Liver (tissue), 9 donors: Measurements from ENCODE around the gene PHLDA2. TPM values are rescaled to one million over a fixed set of nuclear protein-coding genes. Genes with fewer than 3 reads are reported as not detected.
"Not testable (repeated sequence)": the region's sequence is repeated elsewhere in the genome, so short reads cannot be mapped to it uniquely, and the experiment has no call there.

ENCODE experiments used
- DNase-seq: peaks from one replicate; pipeline ENCODE4 v3.0.0-alpha.2; 2017; ENCODE audit warnings: low spot score
- H3K27ac ChIP-seq, 2 donors: one replicate each; pipeline ENCODE4 v1.7.0; 2013; ENCODE audit warnings: inconsistent platforms in 2 of 2, low read length in 2 of 2, control low read depth in 1 of 2, low read depth in 1 of 2, mild to moderate bottlenecking in 1 of 2
- H3K27me3 ChIP-seq, 4 donors: one replicate each; pipeline versions ENCODE4 v1.6.1 to v1.7.0; 2013; ENCODE audit warnings: low read length in 3 of 4, inconsistent platforms in 1 of 4, mild to moderate bottlenecking in 1 of 4, moderate library complexity in 1 of 4; ENCODE audit not compliant: control insufficient read depth in 4 of 4, insufficient read depth in 4 of 4
- H3K36me3 ChIP-seq, 4 donors: one replicate each; pipeline versions ENCODE4 v1.6.1 to v1.7.0; 2013; ENCODE audit warnings: low read length in 3 of 4, mild to moderate bottlenecking in 3 of 4, low read depth in 1 of 4, moderate library complexity in 1 of 4; ENCODE audit not compliant: control insufficient read depth in 4 of 4, insufficient read depth in 3 of 4
- H3K4me1 ChIP-seq, 4 donors: one replicate each; pipeline versions ENCODE4 v1.6.1 to v1.7.0; 2013; ENCODE audit warnings: low read length in 3 of 4, mild to moderate bottlenecking in 3 of 4, moderate library complexity in 1 of 4; ENCODE audit not compliant: control insufficient read depth in 4 of 4, insufficient read depth in 4 of 4
- H3K4me3 ChIP-seq, 3 donors: one replicate each; pipeline versions ENCODE4 v1.6.1 to v1.7.0; 2013; ENCODE audit warnings: low read length in 3 of 3, control low read depth in 1 of 3, low read depth in 1 of 3, mild to moderate bottlenecking in 1 of 3
- H3K9ac ChIP-seq, 2 donors: one replicate each; pipeline ENCODE4 v1.7.0; 2013; ENCODE audit warnings: low read length in 2 of 2, mild to moderate bottlenecking in 2 of 2, moderate library complexity in 2 of 2, control low read depth in 1 of 2, low read depth in 1 of 2
- H3K9me3 ChIP-seq, 4 donors: one replicate each; pipeline versions ENCODE4 v1.6.1 to v1.7.0; 2013; ENCODE audit warnings: low read length in 3 of 4; ENCODE audit not compliant: control insufficient read depth in 4 of 4
- EGR1 ChIP-seq, 2 donors: IDR thresholded peaks; 2 replicates each; pipeline ENCODE4 v1.6.1; 2016 to 2018; ENCODE audit warnings: antibody characterized with exemption in 2 of 2, low read depth in 2 of 2
- FOXA1 ChIP-seq: IDR thresholded peaks from 2 replicates; pipeline ENCODE4 v1.6.1; 2016; ENCODE audit warnings: antibody characterized with exemption
- GABPA ChIP-seq, 2 donors: IDR thresholded peaks in 1 of 2; conservative IDR thresholded peaks in 1 of 2; 2 replicates each; pipeline ENCODE4 v1.6.1; 2016; ENCODE audit warnings: antibody characterized with exemption in 2 of 2, mild to moderate bottlenecking in 1 of 2, moderate library complexity in 1 of 2
- HNF4A ChIP-seq, 2 donors: conservative IDR thresholded peaks; 2 replicates each; pipeline ENCODE4 v1.6.1; 2016; ENCODE audit warnings: antibody characterized with exemption in 2 of 2, mild to moderate bottlenecking in 2 of 2
- HNF4G ChIP-seq: IDR thresholded peaks from 2 replicates; pipeline ENCODE4 v1.6.1; 2016; ENCODE audit warnings: antibody characterized with exemption
- JUND ChIP-seq, 2 donors: IDR thresholded peaks; 2 replicates each; pipeline ENCODE4 v1.6.1; 2016; ENCODE audit warnings: antibody characterized with exemption in 2 of 2
- NR2F2 ChIP-seq: IDR thresholded peaks from 2 replicates; pipeline ENCODE4 v1.6.1; 2016; ENCODE audit warnings: antibody characterized with exemption
- RXRA ChIP-seq, 2 donors: IDR thresholded peaks; 2 replicates each; pipeline ENCODE4 v1.6.1; 2017 to 2018; ENCODE audit warnings: antibody characterized with exemption in 2 of 2, mild to moderate bottlenecking in 1 of 2
- SP1 ChIP-seq: IDR thresholded peaks from 2 replicates; pipeline ENCODE4 v1.6.1; 2018; ENCODE audit warnings: antibody characterized with exemption, mild to moderate bottlenecking
- TAF1 ChIP-seq: conservative IDR thresholded peaks from 2 replicates; pipeline ENCODE4 v1.6.1; 2016; ENCODE audit warnings: antibody characterized with exemption, mild to moderate bottlenecking
- YY1 ChIP-seq: IDR thresholded peaks from 2 replicates; pipeline ENCODE4 v1.6.1; 2016; ENCODE audit warnings: antibody characterized with exemption, mild to moderate bottlenecking
- WGBS: extraction: QIAGEN DNeasy Blood & Tissue Kit; methylation state at CpG from one replicate; pipeline ENCODE4 v1.1.7; 2013; 5-methylcytosine and 5-hydroxymethylcytosine counted together
- polyA plus RNA-seq, 2 donors: library from polyadenylated mRNA; stranded (reverse) in 1 of 2; unstranded in 1 of 2; fragments of 200-250 nt in 1 of 2; fragments of >200 nt in 1 of 2; fragmentation: Nextera tagmentation in 1 of 2; extraction: Ambion mirVana in 1 of 2; gene quantifications; one replicate each; pipeline versions ENCODE4 v1.2.1 to v1.2.3, GENCODE V29; 2013 to 2015
- total RNA-seq, 2 donors: library from RNA; depleted of rRNA; stranded (reverse); fragments of >200 nt; gene quantifications; one replicate each; pipeline ENCODE4 v1.2.3, GENCODE V29; 2014
- TF ChIP-seq, protein P1 (sequence below): IDR thresholded peaks from 2 replicates; pipeline ENCODE4 v1.6.1; 2016; ENCODE audit warnings: antibody characterized with exemption
- TF ChIP-seq, protein P2 (sequence below): IDR thresholded peaks from 2 replicates; pipeline ENCODE4 v1.6.1; 2016; ENCODE audit warnings: antibody characterized with exemption
- TF ChIP-seq, protein P3 (sequence below): IDR thresholded peaks from 2 replicates; pipeline ENCODE4 v1.6.1; 2016; ENCODE audit warnings: antibody characterized with exemption, mild to moderate bottlenecking
- TF ChIP-seq, protein P4 (sequence below): IDR thresholded peaks from 2 replicates; pipeline ENCODE4 v1.6.1; 2016; ENCODE audit warnings: antibody characterized with exemption
- TF ChIP-seq, protein P5 (sequence below): fragments of 150-350 bp; IDR thresholded peaks from 2 replicates; pipeline ENCODE4 v1.5.1; 2017; ENCODE audit warnings: improper control_type of control experiment, low read depth, low read length; ENCODE audit not compliant: missing input control
- donor health status: healthy.
- donor health status: healthy.
- donor health status: healthy.
- donor health status: healthy.
- donor health status: healthy.

PHLDA2 gene
- total and polyA plus RNA-seq, 4 donors: 0.23 to 1.4 (median 0.99) TPM; not detected in 1

DNA sequence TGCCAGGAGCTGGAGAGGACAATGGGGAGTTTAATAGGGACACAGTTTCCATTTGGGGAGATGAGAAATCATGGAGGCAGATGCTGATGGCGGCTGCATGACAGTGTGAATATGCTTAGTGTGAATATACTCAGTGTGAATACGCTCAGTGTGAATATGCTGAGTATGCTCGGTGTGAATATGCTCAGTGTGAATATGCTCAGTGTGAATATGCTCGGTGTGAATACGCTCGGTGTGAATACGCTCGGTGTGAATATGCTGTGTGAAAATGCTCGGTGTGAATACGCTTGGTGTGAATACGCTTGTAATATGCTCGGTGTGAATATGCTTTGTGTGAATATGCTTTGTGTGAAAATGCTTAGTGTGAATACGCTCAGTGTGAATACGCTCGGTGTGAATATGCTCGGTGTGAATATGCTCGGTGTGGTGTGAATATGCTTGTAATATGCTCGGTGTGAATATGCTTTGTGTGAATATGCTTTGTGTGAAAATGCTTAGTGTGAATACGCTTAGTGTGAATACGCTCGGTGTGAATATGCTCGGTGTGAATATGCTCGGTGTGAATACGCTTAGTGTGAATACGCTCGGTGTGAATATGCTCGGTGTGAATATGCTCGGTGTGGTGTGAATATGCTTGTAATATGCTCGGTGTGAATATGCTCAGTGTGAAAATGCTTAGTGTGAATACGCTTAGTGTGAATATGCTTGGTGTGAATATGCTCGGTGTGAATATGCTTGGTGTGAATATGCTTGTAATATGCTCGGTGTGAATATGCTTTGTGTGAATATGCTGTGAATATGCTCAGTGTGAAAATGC, 8.6 kb upstream of the PHLDA2 start:
- H3K27ac ChIP-seq, H3K27me3 ChIP-seq, H3K36me3 ChIP-seq, H3K4me3 ChIP-seq, H3K9ac ChIP-seq, H3K9me3 ChIP-seq, DNase-seq: not testable (repeated sequence)
- H3K4me1 ChIP-seq: peaks cover 6 to 18% (median 12%) of the 10 kb centered on the region in 4 donors
- 86% methylated on average over 32 of the region's 32 CpGs for WGBS

DNA sequence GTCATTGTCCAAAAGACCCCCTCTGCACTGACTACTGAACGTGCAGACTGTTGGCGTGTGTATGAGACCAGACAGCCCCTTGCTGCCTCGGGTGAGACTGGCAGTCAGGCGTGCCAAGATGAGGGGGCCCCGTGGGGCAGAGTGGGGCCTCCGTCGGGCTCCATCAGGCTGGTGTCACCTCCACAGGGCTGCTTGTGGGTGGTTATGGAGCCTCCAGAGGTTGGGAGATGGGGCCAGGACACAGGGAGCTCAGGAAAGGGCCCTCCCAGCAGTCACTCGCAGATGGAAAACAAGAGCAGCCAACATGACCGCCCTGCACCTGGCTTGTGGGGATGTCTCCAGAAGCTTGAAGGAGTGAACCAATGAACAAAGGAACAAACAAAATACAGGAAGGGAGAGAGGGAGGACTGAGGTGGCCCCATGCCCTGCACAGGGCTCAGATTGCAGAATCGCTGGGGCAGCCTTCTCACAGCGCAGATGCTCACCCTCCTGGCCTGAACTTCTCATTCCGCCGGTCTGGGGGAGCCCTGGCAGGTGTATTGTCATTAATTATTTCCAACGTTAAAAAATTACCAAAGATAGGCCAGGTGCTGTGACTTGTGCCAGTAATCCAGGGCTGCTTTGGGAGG, 5.5 kb upstream of the PHLDA2 start:
- peaks cover 2 to 5% (median 4%) of the 10 kb centered on the region in 4 donors for H3K9me3 ChIP-seq
- no peak for DNase-seq
- WGBS: 85% methylated on average over 14 of the region's 14 CpGs
- no peak overlapping the region for H3K9ac ChIP-seq
- no peaks in the 10 kb centered on the region for H3K27me3 ChIP-seq
- no peak overlapping the region for H3K4me3 ChIP-seq
- TF ChIP-seq, protein P1, sequence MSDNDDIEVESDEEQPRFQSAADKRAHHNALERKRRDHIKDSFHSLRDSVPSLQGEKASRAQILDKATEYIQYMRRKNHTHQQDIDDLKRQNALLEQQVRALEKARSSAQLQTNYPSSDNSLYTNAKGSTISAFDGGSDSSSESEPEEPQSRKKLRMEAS: no peak
- no peak for TF ChIP-seq TAF1
- TF ChIP-seq HNF4A (conservative IDR thresholded peaks at IDR 0.05): no peak
- TF ChIP-seq NR2F2: no peak
- no peak for TF ChIP-seq YY1
- TF ChIP-seq FOXA1: no peak
- TF ChIP-seq, protein P2, sequence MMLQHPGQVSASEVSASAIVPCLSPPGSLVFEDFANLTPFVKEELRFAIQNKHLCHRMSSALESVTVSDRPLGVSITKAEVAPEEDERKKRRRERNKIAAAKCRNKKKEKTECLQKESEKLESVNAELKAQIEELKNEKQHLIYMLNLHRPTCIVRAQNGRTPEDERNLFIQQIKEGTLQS: no peak
- TF ChIP-seq EGR1 (IDR thresholded peaks at IDR 0.05; ENCODE audit: low read depth in 2 of 2): no peak
- TF ChIP-seq JUND (IDR thresholded peaks at IDR 0.05): no peak
- TF ChIP-seq, protein P3, sequence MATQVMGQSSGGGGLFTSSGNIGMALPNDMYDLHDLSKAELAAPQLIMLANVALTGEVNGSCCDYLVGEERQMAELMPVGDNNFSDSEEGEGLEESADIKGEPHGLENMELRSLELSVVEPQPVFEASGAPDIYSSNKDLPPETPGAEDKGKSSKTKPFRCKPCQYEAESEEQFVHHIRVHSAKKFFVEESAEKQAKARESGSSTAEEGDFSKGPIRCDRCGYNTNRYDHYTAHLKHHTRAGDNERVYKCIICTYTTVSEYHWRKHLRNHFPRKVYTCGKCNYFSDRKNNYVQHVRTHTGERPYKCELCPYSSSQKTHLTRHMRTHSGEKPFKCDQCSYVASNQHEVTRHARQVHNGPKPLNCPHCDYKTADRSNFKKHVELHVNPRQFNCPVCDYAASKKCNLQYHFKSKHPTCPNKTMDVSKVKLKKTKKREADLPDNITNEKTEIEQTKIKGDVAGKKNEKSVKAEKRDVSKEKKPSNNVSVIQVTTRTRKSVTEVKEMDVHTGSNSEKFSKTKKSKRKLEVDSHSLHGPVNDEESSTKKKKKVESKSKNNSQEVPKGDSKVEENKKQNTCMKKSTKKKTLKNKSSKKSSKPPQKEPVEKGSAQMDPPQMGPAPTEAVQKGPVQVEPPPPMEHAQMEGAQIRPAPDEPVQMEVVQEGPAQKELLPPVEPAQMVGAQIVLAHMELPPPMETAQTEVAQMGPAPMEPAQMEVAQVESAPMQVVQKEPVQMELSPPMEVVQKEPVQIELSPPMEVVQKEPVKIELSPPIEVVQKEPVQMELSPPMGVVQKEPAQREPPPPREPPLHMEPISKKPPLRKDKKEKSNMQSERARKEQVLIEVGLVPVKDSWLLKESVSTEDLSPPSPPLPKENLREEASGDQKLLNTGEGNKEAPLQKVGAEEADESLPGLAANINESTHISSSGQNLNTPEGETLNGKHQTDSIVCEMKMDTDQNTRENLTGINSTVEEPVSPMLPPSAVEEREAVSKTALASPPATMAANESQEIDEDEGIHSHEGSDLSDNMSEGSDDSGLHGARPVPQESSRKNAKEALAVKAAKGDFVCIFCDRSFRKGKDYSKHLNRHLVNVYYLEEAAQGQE: no peak
- no peak for TF ChIP-seq HNF4G
- TF ChIP-seq GABPA (IDR thresholded peaks at IDR 0.05 in 1 of 2, conservative IDR thresholded peaks at IDR 0.05 in 1 of 2): no peak
- TF ChIP-seq, protein P4, sequence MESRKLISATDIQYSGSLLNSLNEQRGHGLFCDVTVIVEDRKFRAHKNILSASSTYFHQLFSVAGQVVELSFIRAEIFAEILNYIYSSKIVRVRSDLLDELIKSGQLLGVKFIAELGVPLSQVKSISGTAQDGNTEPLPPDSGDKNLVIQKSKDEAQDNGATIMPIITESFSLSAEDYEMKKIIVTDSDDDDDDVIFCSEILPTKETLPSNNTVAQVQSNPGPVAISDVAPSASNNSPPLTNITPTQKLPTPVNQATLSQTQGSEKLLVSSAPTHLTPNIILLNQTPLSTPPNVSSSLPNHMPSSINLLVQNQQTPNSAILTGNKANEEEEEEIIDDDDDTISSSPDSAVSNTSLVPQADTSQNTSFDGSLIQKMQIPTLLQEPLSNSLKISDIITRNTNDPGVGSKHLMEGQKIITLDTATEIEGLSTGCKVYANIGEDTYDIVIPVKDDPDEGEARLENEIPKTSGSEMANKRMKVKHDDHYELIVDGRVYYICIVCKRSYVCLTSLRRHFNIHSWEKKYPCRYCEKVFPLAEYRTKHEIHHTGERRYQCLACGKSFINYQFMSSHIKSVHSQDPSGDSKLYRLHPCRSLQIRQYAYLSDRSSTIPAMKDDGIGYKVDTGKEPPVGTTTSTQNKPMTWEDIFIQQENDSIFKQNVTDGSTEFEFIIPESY: no peak
- no peak for TF ChIP-seq RXRA (IDR thresholded peaks at IDR 0.05)
- TF ChIP-seq, protein P5, sequence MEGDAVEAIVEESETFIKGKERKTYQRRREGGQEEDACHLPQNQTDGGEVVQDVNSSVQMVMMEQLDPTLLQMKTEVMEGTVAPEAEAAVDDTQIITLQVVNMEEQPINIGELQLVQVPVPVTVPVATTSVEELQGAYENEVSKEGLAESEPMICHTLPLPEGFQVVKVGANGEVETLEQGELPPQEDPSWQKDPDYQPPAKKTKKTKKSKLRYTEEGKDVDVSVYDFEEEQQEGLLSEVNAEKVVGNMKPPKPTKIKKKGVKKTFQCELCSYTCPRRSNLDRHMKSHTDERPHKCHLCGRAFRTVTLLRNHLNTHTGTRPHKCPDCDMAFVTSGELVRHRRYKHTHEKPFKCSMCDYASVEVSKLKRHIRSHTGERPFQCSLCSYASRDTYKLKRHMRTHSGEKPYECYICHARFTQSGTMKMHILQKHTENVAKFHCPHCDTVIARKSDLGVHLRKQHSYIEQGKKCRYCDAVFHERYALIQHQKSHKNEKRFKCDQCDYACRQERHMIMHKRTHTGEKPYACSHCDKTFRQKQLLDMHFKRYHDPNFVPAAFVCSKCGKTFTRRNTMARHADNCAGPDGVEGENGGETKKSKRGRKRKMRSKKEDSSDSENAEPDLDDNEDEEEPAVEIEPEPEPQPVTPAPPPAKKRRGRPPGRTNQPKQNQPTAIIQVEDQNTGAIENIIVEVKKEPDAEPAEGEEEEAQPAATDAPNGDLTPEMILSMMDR: no peak
- no peak for TF ChIP-seq SP1
- no peak overlapping the region for H3K27ac ChIP-seq
- H3K36me3 ChIP-seq: no peaks in the 10 kb centered on the region
- peaks cover 6 to 10% (median 9%) of the 10 kb centered on the region in 4 donors for H3K4me1 ChIP-seq
